ENCODE results near the gene MCC. TPM values are rescaled to one million over a fixed set of nuclear protein-coding genes. Genes with fewer than 3 reads are reported as not detected.

The MCC gene
- total RNA-seq, 3 donors from 2014 or later (not counting 1 experiment from before 2014, with no cell fraction given), result 0.68 to 1.8 (median 1.4) TPM

- H3K27me3 ChIP-seq (ENCODE audit: control insufficient read depth, insufficient read depth, low read length), result no peaks in the 10 kb centered on the region
- WGBS (ENCODE audit: insufficient coverage), result 90% methylated on average over 2 of the region's 2 CpGs
- TF ChIP-seq, protein P1, sequence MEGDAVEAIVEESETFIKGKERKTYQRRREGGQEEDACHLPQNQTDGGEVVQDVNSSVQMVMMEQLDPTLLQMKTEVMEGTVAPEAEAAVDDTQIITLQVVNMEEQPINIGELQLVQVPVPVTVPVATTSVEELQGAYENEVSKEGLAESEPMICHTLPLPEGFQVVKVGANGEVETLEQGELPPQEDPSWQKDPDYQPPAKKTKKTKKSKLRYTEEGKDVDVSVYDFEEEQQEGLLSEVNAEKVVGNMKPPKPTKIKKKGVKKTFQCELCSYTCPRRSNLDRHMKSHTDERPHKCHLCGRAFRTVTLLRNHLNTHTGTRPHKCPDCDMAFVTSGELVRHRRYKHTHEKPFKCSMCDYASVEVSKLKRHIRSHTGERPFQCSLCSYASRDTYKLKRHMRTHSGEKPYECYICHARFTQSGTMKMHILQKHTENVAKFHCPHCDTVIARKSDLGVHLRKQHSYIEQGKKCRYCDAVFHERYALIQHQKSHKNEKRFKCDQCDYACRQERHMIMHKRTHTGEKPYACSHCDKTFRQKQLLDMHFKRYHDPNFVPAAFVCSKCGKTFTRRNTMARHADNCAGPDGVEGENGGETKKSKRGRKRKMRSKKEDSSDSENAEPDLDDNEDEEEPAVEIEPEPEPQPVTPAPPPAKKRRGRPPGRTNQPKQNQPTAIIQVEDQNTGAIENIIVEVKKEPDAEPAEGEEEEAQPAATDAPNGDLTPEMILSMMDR (IDR thresholded peaks at IDR 0.05), result no peak
- Mint-ChIP-seq H3K4me1 (peaks cover 6% of the 10 kb centered on the region in 2 donors), H3K27me3 (ENCODE audit: low read depth in 2 of 2) (peaks cover 8 to 11% of the 10 kb centered on the region in 2 donors), H3K36me3 (no peaks in the 10 kb centered on the region), H3K4me3 (no peak overlapping the region), H3K27ac (no peak overlapping the region), H3K9me3 (no peaks in the 10 kb centered on the region)
- intact Hi-C loops (cut with micrococcal nuclease), result no loop called here
- H3K27ac ChIP-seq (ENCODE audit: low read length), result no peak overlapping the region
- no peak overlapping the region for H3K4me3 ChIP-seq (ENCODE audit: low read length)
- DNase-seq (no peak), ATAC-seq (no peak)
- H3K4me1 ChIP-seq (ENCODE audit: control insufficient read depth, insufficient read depth, low read length), result no peaks in the 10 kb centered on the region
- H3K36me3 ChIP-seq (ENCODE audit: control insufficient read depth, insufficient read depth, low read length), result no peaks in the 10 kb centered on the region
- H3K9me3 ChIP-seq (ENCODE audit: control insufficient read depth, insufficient read depth, low read length), result no peaks in the 10 kb centered on the region
Measured at GRCh38 chr5:113271015-113271414, 217.2 kb downstream of the MCC start.

DNA sequence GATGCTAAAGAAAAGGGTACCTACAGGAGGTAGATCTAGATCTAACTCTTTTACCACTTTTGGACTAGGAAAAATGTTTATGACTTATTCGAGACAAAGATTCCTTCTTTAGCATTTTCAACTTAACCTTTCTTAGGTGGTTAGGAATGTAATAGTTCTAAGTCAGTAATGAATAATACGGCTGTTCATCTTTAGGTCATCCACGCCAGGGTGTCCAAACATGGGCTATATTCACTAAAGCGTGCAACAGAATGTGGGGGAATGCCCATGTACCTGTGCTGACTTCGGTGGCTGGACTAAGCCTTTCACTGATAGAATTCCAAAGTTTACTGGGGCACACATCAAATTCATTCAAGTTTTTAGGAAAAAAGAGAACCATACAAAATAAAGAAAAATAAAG is 218.2 kb downstream of the MCC start:
- Mint-ChIP-seq H3K36me3 (no peaks in the 10 kb centered on the region), H3K27me3 (ENCODE audit: low read depth in 2 of 2) (peaks cover 8 to 13% of the 10 kb centered on the region in 2 donors), H3K9me3 (no peaks in the 10 kb centered on the region), H3K4me1 (peaks cover 6% of the 10 kb centered on the region in 2 donors), H3K4me3 (no peak overlapping the region), H3K27ac (no peak overlapping the region)
- Histone ChIP-seq H3K4me1 (ENCODE audit: control insufficient read depth, insufficient read depth, low read length) (no peaks in the 10 kb centered on the region), H3K4me3 (ENCODE audit: low read length) (no peak overlapping the region), H3K36me3 (ENCODE audit: control insufficient read depth, insufficient read depth, low read length) (no peaks in the 10 kb centered on the region), H3K27ac (ENCODE audit: low read length) (no peak overlapping the region), H3K9me3 (ENCODE audit: control insufficient read depth, insufficient read depth, low read length) (no peaks in the 10 kb centered on the region), H3K27me3 (ENCODE audit: control insufficient read depth, insufficient read depth, low read length) (no peaks in the 10 kb centered on the region)
- intact Hi-C loops (cut with micrococcal nuclease), result no loop called here
- TF ChIP-seq, protein P1 (IDR thresholded peaks at IDR 0.05), result no peak
- no peak for DNase-seq
- ATAC-seq, result no peak
- WGBS (ENCODE audit: insufficient coverage), result 89% methylated on average over 4 of the region's 5 CpGs

DNA sequence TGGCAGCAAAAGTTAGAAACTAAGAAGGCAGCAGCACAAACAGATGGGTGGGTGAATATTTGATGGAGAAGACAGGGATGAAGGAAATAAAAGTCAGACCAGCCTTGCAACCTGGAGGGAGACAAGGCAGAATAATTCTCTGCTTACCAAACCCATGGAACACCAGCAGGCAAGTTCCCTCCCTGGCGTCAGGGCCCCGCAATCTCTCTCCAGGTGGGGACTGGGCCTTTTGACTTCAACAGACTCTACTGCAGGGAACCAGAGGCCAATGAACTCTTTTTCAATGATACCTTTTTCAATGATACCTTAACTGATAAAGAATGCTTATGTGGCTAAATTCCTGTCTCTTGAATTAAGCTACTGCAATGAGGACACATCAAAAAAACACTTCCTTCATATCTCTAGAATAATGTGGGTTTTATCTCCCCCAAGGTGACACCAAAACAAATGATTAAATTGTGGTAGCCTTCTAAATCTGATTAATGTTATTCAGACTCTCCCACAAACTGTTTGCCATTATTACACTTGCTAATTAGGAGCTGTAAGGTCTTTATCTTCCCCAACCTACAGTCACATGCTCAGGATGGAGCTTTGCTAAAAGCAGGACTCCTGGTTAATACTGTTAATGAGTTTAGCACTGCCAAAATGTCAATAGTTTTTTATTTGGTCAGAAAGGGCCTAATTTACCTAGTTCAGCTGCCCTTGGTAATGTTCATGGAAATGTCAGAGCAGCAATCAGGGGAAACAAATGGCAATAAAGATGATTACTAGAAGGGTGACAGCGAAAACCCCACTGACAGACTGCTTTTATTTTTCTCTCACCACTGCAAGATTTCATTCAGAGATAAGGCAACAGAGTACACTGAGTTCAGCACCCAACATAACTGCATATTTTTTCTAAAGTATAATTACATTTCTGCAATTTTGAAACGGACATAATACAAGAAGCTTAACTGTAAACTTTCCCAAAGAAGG is 218.9 kb downstream of the MCC start:
- no peaks in the 10 kb centered on the region for H3K36me3 Mint-ChIP-seq
- H3K27ac Mint-ChIP-seq, result no peak overlapping the region
- H3K27me3 Mint-ChIP-seq (ENCODE audit: low read depth in 2 of 2), result peaks cover 8 to 13% of the 10 kb centered on the region in 2 donors
- no peaks in the 10 kb centered on the region for H3K36me3 ChIP-seq (ENCODE audit: control insufficient read depth, insufficient read depth, low read length)
- no peaks in the 10 kb centered on the region for H3K27me3 ChIP-seq (ENCODE audit: control insufficient read depth, insufficient read depth, low read length)
- no peaks in the 10 kb centered on the region for H3K9me3 ChIP-seq (ENCODE audit: control insufficient read depth, insufficient read depth, low read length)
- no peaks in the 10 kb centered on the region for H3K4me1 ChIP-seq (ENCODE audit: control insufficient read depth, insufficient read depth, low read length)
- no peaks in the 10 kb centered on the region for H3K9me3 Mint-ChIP-seq
- DNase-seq (no peak), ATAC-seq (no peak)
- H3K4me1 Mint-ChIP-seq, result peaks cover 6% of the 10 kb centered on the region in 2 donors
- H3K4me3 ChIP-seq (ENCODE audit: low read length), result no peak overlapping the region
- WGBS (ENCODE audit: insufficient coverage), result 93% methylated on average over 3 of the region's 4 CpGs
- TF ChIP-seq, protein P1 (IDR thresholded peaks at IDR 0.05), result no peak
- intact Hi-C loops (cut with micrococcal nuclease), result no loop called here
- no peak overlapping the region for H3K4me3 Mint-ChIP-seq
- H3K27ac ChIP-seq (ENCODE audit: low read length), result no peak overlapping the region

All from natural killer cell (primary cell).